Gastroesophageal sphincter (tissue), 4 donors: ENCODE results near the gene LENG8. TPM values are rescaled to one million over a fixed set of nuclear protein-coding genes. Genes with fewer than 3 reads are reported as not detected.

Source experiments
- ATAC-seq: fragments of 150-250 bp; one replicate; pipeline ENCODE4 v1.9.1; 2016; ENCODE audit warnings: mild to moderate bottlenecking, moderate library complexity
- H3K27ac ChIP-seq, 4 donors: fragments of 200-600 bp; sonication (generic) in 3 of 4; 1 replicate in 3 of 4; 2 replicates in 1 of 4; pipeline ENCODE4 v1.5.1; 2016 to 2019
- H3K27me3 ChIP-seq: fragments of 200-600 bp; sonication (generic); one replicate; pipeline ENCODE4 v1.5.1; 2019
- H3K36me3 ChIP-seq, 2 donors: fragments of 200-600 bp; sonication (generic); one replicate each; pipeline ENCODE4 v1.5.1; 2019; ENCODE audit warnings: control low read depth in 1 of 2
- H3K4me1 ChIP-seq, 3 donors: fragments of 200-600 bp; sonication (generic); 1 replicate in 2 of 3; 2 replicates in 1 of 3; pipeline ENCODE4 v1.5.1; 2016 to 2019; ENCODE audit warnings: control low read depth in 2 of 3
- H3K4me3 ChIP-seq, 2 donors: fragments of 200-600 bp; sonication (generic); one replicate each; pipeline ENCODE4 v1.5.1; 2019; ENCODE audit warnings: mild to moderate bottlenecking in 1 of 2, moderate library complexity in 1 of 2
- H3K9me3 ChIP-seq, 3 donors: fragments of 200-600 bp; sonication (generic); one replicate each; pipeline ENCODE4 v1.5.1; 2017 to 2019; ENCODE audit warnings: control low read depth in 2 of 3
- EP300 ChIP-seq: sonication (generic); formaldehyde crosslinking; IDR thresholded peaks from one replicate; pipeline ENCODE4 v1.6.1; 2017; ENCODE audit warnings: antibody characterized with exemption, mild to moderate bottlenecking
- POLR2A ChIP-seq, 2 donors: fragments of 450-650 bp; IDR thresholded peaks; one replicate each; pipeline ENCODE4 v1.6.1; 2017; ENCODE audit warnings: antibody characterized with exemption in 2 of 2, mild to moderate bottlenecking in 2 of 2, moderate library complexity in 1 of 2
- POLR2AphosphoS5 ChIP-seq: sonication (generic); formaldehyde crosslinking; IDR thresholded peaks from one replicate; pipeline ENCODE4 v1.6.1; 2017; ENCODE audit warnings: antibody characterized with exemption
- WGBS, 2 donors: methylation state at CpG; one replicate each; pipeline ENCODE4 v1.1.5; 2018; ENCODE audit warnings: low coverage in 1 of 2; 5-methylcytosine and 5-hydroxymethylcytosine counted together
- total RNA-seq, 4 donors: library from RNA; depleted of rRNA; stranded (reverse); fragments of >200 nt; gene quantifications; one replicate each; pipeline ENCODE4 v1.1.0, GENCODE V29; 2016
- TF ChIP-seq, protein P1 (sequence below), 4 experiments: fragments of 200-600 bp in 2 of 4; fragments of 450-650 bp in 2 of 4; sonication (generic) in 1 of 4; IDR thresholded peaks; one replicate each; pipeline ENCODE4 v1.5.1; 2017 to 2019; ENCODE audit warnings: antibody characterized with exemption in 4 of 4, mild to moderate bottlenecking in 2 of 4, moderate library complexity in 2 of 4

The LENG8 gene
- total RNA-seq, 4 donors from 2014 or later, result 25.4 to 215 (median 80.9) TPM

DNA sequence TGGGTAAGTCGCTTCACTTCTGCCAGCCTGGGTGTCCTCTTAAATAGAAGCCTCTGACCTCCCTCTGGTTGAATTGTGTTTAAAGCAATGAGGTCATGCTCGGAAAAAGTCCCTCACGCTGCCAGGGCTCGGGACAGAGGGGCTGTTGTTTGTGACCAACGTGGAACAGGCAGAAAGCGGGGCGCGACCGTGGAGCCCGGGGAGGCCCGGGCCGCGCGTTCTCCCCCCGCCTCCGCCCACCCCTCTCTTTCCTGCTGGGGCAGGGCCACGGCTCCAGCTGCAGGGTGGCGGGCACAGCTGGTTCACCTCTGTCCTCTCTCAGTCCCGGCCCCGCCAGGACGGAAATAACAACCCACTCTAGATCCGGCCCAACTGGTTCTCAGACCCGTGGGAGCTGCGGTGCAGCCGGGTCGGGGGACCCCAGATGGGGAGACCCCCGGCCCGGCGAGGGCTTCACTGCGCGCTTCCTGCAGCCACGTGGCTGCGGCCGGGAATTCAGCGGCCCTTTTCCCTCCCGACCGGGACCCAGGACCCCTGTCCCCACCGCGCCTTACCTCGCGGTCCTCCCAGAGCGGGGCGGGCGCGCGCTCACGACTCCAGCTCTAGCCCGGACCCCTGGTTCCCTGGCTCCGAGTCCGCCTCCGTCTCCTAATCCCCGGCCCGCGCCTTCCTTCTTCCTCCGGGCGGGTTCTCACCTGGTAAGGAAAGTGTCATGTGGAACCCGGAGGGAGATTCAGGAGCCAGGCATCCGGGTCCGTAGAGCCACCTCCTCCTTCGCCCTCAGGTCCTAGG is 22.2 kb downstream of the LENG8 start:
- H3K27me3 ChIP-seq, result peaks cover 58% of the 10 kb centered on the region
- peaks cover 0 to 38% (median 6%) of the 10 kb centered on the region in 3 donors for H3K4me1 ChIP-seq
- WGBS, 2 donors, result 17% methylated on average over 14 of the region's 60 CpGs; no CpG with 5 or more reads in 1 of the 2 donors
- no peaks in the 10 kb centered on the region for H3K9me3 ChIP-seq
- H3K36me3 ChIP-seq, result no peaks in the 10 kb centered on the region
- H3K4me3 ChIP-seq, result peak overlapping the region; percentile 35 to 54
- peak overlapping the region; percentile 51 to 86 (median 80) for H3K27ac ChIP-seq
- TF ChIP-seq, protein P1, sequence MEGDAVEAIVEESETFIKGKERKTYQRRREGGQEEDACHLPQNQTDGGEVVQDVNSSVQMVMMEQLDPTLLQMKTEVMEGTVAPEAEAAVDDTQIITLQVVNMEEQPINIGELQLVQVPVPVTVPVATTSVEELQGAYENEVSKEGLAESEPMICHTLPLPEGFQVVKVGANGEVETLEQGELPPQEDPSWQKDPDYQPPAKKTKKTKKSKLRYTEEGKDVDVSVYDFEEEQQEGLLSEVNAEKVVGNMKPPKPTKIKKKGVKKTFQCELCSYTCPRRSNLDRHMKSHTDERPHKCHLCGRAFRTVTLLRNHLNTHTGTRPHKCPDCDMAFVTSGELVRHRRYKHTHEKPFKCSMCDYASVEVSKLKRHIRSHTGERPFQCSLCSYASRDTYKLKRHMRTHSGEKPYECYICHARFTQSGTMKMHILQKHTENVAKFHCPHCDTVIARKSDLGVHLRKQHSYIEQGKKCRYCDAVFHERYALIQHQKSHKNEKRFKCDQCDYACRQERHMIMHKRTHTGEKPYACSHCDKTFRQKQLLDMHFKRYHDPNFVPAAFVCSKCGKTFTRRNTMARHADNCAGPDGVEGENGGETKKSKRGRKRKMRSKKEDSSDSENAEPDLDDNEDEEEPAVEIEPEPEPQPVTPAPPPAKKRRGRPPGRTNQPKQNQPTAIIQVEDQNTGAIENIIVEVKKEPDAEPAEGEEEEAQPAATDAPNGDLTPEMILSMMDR (IDR thresholded peaks at IDR 0.05), result no peak
- no peak for TF ChIP-seq POLR2AphosphoS5
- no peak for TF ChIP-seq POLR2A (IDR thresholded peaks at IDR 0.05)
- TF ChIP-seq EP300, result no peak
- ATAC-seq, result peak; percentile 42

DNA sequence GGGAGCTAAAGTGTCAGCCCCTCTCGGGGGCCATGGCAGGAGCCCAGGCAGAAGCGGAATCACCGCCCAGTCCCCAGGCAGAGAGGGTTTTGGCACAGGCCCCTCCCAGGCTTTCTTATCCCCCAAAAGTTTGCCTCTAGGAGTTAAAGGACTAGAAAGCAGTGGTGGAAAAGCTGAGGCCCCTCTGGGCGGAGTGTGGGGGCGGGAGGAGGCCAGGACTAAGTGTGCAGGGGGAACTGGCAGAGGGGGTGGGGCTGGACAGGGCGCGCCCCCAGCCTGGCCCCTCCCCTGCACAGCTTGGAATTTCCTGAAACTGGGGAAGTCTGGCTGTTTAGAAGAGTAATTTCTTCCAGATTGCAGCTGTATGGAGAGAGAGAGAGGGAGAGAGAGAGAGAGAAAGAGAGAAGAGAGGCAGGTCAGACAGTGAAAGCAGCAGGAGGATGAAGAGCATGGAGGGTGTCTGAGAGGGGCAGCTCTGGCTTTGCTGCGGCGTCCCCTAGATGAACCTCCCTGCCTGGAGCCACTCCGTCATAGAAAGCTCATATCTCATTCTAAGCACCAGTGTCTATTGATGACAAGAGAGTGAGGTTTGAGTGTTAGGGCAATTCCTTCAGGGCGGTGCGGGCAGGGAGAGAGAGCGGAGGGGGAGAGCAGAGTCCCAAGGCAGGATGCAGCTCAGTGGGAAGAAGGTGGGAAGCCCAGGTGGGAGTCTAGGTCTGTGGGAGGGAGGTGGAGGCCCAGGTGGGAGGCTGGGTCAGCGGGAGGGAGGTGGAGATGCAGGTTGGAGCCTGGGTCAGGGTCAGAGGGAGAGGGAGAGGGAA is 24.3 kb downstream of the LENG8 start, which contains the start of gene CDC42EP5:
Gene CDC42EP5 (minus strand): TSS at position 226 of the 821 bp plus-strand sequence. CDS start 7,749 bp downstream, outside the sequence.
- Histone ChIP-seq H3K36me3 (no peaks in the 10 kb centered on the region), H3K9me3 (no peaks in the 10 kb centered on the region), H3K4me1 (peaks cover 0 to 38% (median 6%) of the 10 kb centered on the region in 3 donors), H3K4me3 (peak within 1 kb of the TSS in 1 of 2 donors; percentile 50), H3K27ac (peak within 1 kb of the TSS in 3 of 4 donors; percentile 74 to 83 (median 81)), H3K27me3 (peaks cover 70% of the 10 kb centered on the region)
- 4 to 10% methylated on average over 6 to 9 of the region's 14 CpGs for WGBS, 2 donors
- TF ChIP-seq, protein P1 (IDR thresholded peaks at IDR 0.05), result no peak
- TF ChIP-seq EP300 (no peak), POLR2AphosphoS5 (no peak), POLR2A (IDR thresholded peaks at IDR 0.05) (no peak)
- peak; percentile 91 for ATAC-seq

GRCh38 chr19:54473892-54474372 is 24.9 kb downstream of the LENG8 start:
- peaks cover 76% of the 10 kb centered on the region for H3K27me3 ChIP-seq
- no peaks in the 10 kb centered on the region for H3K36me3 ChIP-seq
- H3K27ac ChIP-seq, result peak overlapping the region in 3 of 4 donors; percentile 74 to 83 (median 81)
- H3K4me3 ChIP-seq, result no peak overlapping the region
- H3K4me1 ChIP-seq, result peaks cover 0 to 33% (median 6%) of the 10 kb centered on the region in 3 donors
- TF ChIP-seq, protein P1 (IDR thresholded peaks at IDR 0.05), result no peak
- no peak for TF ChIP-seq EP300
- TF ChIP-seq POLR2AphosphoS5, result no peak
- no peak for TF ChIP-seq POLR2A (IDR thresholded peaks at IDR 0.05)
- no peak for ATAC-seq
- no peaks in the 10 kb centered on the region for H3K9me3 ChIP-seq
- WGBS, 2 donors, result 13 to 48% methylated on average over 4 to 6 of the region's 6 CpGs

GRCh38 chr19:54475706-54476105 is 26.7 kb downstream of the LENG8 start:
- Histone ChIP-seq H3K36me3 (no peaks in the 10 kb centered on the region), H3K4me3 (no peak overlapping the region), H3K4me1 (peaks cover 0 to 15% (median 6%) of the 10 kb centered on the region in 3 donors), H3K9me3 (no peaks in the 10 kb centered on the region), H3K27ac (no peak overlapping the region), H3K27me3 (peaks cover 73% of the 10 kb centered on the region)
- no peak for ATAC-seq
- TF ChIP-seq, protein P1 (IDR thresholded peaks at IDR 0.05), result no peak
- TF ChIP-seq EP300, result no peak
- TF ChIP-seq POLR2A (IDR thresholded peaks at IDR 0.05), result no peak
- TF ChIP-seq POLR2AphosphoS5, result no peak
- 60% methylated on average over 1 of the region's 11 CpGs; no CpG with 5 or more reads in 1 of the 2 donors for WGBS, 2 donors
